Activated B cell treated with CpG ODN at 0.5 μM for 24 hours (primary cell): Measurements from ENCODE around the gene SYT4. TPM values are rescaled to one million over a fixed set of nuclear protein-coding genes. Genes with fewer than 3 reads are reported as not detected.
"Not testable (repeated sequence)": the region's sequence is repeated elsewhere in the genome, so short reads cannot be mapped to it uniquely, and the experiment has no call there.

Experiments
- ATAC-seq: fragments of 200-7000 bp; cut with Tn5 transposase; one replicate; pipeline ENCODE4 v1.10.0; 2021; ENCODE audit warnings: low read depth, mild to moderate bottlenecking, moderate library complexity
- CTCF ChIA-PET: fragments of 350-600 bp; sonication (Branson Sonifier 250); formaldehyde crosslinking; loops from one replicate; lab custom pipeline; 2021; ENCODE audit warnings: antibody characterized with exemption; lab: Charles Lee
- POLR2A ChIA-PET: fragments of 350-600 bp; sonication (Branson Sonifier 250); formaldehyde crosslinking; loops from one replicate; lab custom pipeline; 2021; ENCODE audit warnings: antibody characterized with exemption; lab: Charles Lee
- DNase-seq: peaks from one replicate; pipeline ENCODE4 v3.0.0; 2022
- H3K27ac Mint-ChIP-seq: one replicate; pipeline ENCODE4 v1.8.0; 2020; ENCODE audit warnings: mixed read lengths
- H3K27me3 Mint-ChIP-seq: one replicate; pipeline ENCODE4 v1.8.0; 2021; ENCODE audit warnings: mixed read lengths
- H3K36me3 Mint-ChIP-seq: one replicate; pipeline ENCODE4 v1.8.0; 2021; ENCODE audit warnings: low read depth, mixed read lengths
- H3K4me1 Mint-ChIP-seq: one replicate; pipeline ENCODE4 v1.8.0; 2021; ENCODE audit warnings: mixed read lengths
- H3K4me3 Mint-ChIP-seq: one replicate; pipeline ENCODE4 v1.8.0; 2020; ENCODE audit warnings: mild to moderate bottlenecking, mixed read lengths
- H3K9me3 Mint-ChIP-seq: one replicate; pipeline ENCODE4 v1.8.0; 2020; ENCODE audit warnings: mixed read lengths
- intact Hi-C: fragments of 100-400 bp; cut with micrococcal nuclease; formaldehyde crosslinking; loops from one replicate; pipeline ENCODE4 v1.15.1; 2024
- total RNA-seq: library from RNA; stranded (reverse); gene quantifications from 2 replicates; pipeline ENCODE4 v1.2.3, GENCODE V29; 2022
- TF ChIP-seq, protein P1 (sequence below): fragments of 200-600 bp; IDR thresholded peaks from one replicate; pipeline ENCODE4 v1.8.0; 2022; ENCODE audit warnings: antibody characterized with exemption, mild to moderate bottlenecking

SYT4 gene
- total RNA-seq, 1 donor from 2014 or later, result not detected

- H3K9me3 Mint-ChIP-seq, result no peaks in the 10 kb centered on the region
- DNase-seq, result no peak
Measured at GRCh38 chr18:43303376-43303775, 26.1 kb upstream of the SYT4 start.

GRCh38 chr18:43286187-43286586 lies 8.9 kb upstream of the SYT4 start:
- ATAC-seq, DNase-seq, H3K36me3 Mint-ChIP-seq, H3K4me3 Mint-ChIP-seq, POLR2A ChIA-PET, CTCF ChIA-PET, H3K9me3 Mint-ChIP-seq, H3K27ac Mint-ChIP-seq, H3K4me1 Mint-ChIP-seq, intact Hi-C loops, H3K27me3 Mint-ChIP-seq: not testable (repeated sequence)

More at GRCh38 chr18:43303376-43303775, 26.1 kb upstream of the SYT4 start:
- no peaks in the 10 kb centered on the region for H3K4me1 Mint-ChIP-seq
- H3K27ac Mint-ChIP-seq, result no peak overlapping the region
- H3K36me3 Mint-ChIP-seq, result no peaks in the 10 kb centered on the region
- no peaks in the 10 kb centered on the region for H3K27me3 Mint-ChIP-seq
- intact Hi-C loops, result no loop called here
- TF ChIP-seq, protein P1, sequence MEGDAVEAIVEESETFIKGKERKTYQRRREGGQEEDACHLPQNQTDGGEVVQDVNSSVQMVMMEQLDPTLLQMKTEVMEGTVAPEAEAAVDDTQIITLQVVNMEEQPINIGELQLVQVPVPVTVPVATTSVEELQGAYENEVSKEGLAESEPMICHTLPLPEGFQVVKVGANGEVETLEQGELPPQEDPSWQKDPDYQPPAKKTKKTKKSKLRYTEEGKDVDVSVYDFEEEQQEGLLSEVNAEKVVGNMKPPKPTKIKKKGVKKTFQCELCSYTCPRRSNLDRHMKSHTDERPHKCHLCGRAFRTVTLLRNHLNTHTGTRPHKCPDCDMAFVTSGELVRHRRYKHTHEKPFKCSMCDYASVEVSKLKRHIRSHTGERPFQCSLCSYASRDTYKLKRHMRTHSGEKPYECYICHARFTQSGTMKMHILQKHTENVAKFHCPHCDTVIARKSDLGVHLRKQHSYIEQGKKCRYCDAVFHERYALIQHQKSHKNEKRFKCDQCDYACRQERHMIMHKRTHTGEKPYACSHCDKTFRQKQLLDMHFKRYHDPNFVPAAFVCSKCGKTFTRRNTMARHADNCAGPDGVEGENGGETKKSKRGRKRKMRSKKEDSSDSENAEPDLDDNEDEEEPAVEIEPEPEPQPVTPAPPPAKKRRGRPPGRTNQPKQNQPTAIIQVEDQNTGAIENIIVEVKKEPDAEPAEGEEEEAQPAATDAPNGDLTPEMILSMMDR, result no peak
- no peak overlapping the region for H3K4me3 Mint-ChIP-seq
- no peak for ATAC-seq
- CTCF ChIA-PET, result no interaction called here
- POLR2A ChIA-PET, result no interaction called here

DNA sequence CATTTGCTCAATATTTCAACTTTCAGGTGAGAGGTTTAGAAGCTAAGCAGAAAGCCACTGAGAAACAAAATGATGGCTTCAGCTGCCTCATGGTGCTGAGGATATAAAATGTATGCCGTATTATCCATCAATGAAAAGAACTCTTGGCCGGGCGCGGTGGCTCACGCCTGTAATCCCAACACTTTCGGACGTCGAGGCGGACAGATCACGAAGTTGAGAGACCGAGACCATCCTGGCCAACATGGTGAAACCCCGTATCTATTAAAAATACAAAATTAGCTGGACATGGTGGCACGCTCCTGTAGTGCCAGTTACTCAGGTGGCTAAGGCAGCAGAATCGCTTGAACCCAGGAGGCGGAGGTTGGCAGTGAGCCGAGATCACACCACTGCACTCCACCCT lies 6.0 kb upstream of the SYT4 start:
- intact Hi-C loops, result no loop called here
- TF ChIP-seq, protein P1, result no peak
- H3K36me3 Mint-ChIP-seq, result no peaks in the 10 kb centered on the region
- H3K4me1 Mint-ChIP-seq, result no peaks in the 10 kb centered on the region
- peaks cover 4% of the 10 kb centered on the region for H3K9me3 Mint-ChIP-seq
- ChIA-PET CTCF (no interaction called here), POLR2A (no interaction called here)
- no peak for DNase-seq
- ATAC-seq, result no peak
- no peak overlapping the region for H3K27ac Mint-ChIP-seq
- no peaks in the 10 kb centered on the region for H3K27me3 Mint-ChIP-seq
- H3K4me3 Mint-ChIP-seq, result no peak overlapping the region

DNA sequence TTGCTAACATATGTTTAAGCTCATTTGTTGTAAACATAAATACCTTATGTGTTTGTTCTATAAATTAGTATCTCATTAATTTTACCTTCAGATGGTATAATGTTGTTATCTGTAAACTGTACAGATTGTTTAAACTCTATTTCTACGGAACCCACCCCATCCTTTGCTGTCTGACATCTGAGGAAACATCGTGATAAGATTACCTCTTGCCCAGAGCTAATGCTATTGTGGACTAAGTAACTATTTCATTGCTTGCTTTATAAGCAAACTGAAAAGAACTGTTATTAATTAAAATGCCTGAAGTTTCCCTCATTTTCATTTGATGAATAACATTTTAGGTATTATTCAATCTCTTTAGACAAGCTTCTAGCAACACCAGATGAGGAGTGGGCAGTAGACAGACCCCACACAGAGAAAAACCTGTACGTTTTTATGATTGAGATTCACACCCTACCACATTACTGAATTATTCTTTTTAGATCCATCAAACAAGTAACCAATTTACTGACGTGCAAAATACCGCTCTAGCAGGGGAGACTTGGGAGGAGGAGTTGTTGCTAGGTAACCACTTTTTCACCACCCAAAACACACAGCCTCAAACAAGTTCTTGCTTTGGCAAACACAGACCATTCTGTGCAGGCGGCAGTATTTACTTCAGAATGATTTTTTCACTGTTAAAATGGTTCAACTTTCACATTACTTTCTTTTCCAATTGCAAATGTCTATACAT lies 1.9 kb upstream of the SYT4 start:
- POLR2A ChIA-PET, result no interaction called here
- CTCF ChIA-PET, result no interaction called here
- DNase-seq (no peak), ATAC-seq (no peak)
- Mint-ChIP-seq H3K27ac (no peak overlapping the region), H3K4me1 (no peaks in the 10 kb centered on the region), H3K4me3 (no peak overlapping the region), H3K27me3 (peaks cover 3% of the 10 kb centered on the region), H3K9me3 (no peaks in the 10 kb centered on the region), H3K36me3 (no peaks in the 10 kb centered on the region)
- TF ChIP-seq, protein P1, result no peak
- intact Hi-C loops, result no loop called here

GRCh38 chr18:43278355-43278754 lies 1.1 kb upstream of the SYT4 start:
- Mint-ChIP-seq H3K9me3 (no peaks in the 10 kb centered on the region), H3K4me3 (no peak overlapping the region), H3K27me3 (peaks cover 3% of the 10 kb centered on the region), H3K36me3 (no peaks in the 10 kb centered on the region), H3K4me1 (no peaks in the 10 kb centered on the region), H3K27ac (no peak overlapping the region)
- DNase-seq (no peak), ATAC-seq (no peak)
- intact Hi-C loops, result no loop called here
- POLR2A ChIA-PET, result no interaction called here
- CTCF ChIA-PET, result no interaction called here
- TF ChIP-seq, protein P1, result no peak
